ENCODE results near the gene GATAD2A.
"Not testable (repeated sequence)": the region's sequence is repeated elsewhere in the genome, so short reads cannot be mapped to it uniquely, and the experiment has no call there.

Gene GATAD2A

DNA sequence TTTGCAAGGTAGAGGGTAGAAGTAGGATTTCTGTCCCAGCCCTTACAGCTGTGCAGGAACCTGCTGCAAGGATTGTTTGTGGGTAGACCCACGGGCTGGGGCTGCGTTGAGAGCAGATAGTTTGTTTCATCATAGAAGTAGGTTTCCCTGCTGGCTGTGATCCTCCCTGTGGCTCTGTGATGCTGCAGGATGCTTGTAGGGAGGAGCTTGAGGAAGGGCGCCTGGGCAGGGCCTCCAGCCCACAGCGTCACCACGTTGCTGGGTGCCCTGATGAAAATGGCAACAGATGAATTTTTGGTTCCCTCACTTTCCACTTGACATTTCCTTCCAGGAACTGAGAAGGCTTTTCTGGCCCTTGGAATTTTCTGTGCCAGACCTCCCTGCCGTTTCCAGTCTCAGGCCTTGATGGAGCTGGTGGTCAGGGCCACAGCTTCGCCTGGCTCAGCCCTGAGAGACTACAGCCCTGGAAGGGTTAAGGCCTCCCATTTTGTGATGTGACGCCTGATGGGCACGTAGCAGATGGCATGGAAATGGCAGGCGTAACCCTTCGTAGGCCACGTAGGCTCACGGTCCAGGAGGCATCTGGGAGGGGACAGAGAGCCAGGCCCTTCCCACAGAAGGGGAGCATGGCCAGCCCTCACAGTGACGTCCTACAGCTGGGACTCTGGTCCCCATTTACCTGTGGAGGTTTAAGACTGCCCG, 42.2 kb downstream of the GATAD2A start:
- no peak for DNase-seq

DNA sequence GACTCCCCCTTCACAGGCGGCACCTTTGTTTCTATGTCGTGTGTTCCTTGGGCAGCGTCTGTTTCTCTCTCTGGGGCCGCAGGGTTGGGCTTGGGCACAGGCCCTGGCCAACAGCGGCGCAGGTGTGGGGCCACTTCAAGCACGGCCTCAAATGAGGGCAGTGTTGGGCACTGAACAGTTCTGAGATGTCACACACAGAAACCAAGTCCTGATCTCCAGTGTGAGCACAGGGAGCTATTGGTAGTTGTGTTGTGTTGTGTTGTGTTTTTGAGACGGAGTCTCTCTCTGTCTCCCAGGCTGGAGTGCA, 42.7 kb downstream of the GATAD2A start:
- no peak for DNase-seq

DNA sequence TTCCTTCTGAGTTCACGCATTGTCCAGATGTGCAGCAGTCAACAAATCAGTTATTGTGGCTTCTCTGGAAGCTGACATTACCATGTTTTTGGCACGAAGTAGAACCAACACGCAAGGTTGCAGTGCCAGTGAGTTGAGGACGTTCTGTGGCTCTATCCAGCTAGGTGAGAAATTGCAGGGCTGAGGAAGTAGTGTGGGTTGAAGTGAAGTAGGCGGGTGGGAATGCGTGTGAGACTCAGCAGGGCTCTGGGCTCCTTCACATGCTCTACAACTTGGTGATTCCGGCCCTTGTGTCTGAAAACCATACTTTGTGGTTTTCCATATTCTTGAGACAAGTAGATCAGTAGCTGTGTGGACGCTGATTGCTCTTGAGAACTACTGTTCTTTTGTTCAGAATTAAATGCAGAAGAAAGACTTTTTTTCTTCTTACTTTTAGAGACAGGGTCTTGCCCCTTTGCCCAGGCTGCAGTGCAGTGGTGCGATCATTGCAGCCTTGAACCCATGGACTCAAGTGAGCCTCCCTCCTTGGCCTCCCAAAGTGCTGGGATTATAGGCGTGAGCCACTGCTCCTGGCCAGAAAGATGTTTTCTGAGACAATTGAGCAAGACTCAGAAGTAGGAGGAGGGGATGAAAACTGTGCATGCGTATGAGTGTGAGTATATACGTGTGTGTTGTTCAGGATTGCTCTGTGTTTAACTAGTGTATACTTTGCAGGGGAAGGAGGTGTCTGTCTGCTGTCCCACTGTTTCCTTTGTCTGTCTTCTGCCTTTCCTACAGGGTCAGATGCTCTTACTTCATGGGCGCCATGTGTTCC, 46.2 kb downstream of the GATAD2A start:
- no peak for DNase-seq

DNA sequence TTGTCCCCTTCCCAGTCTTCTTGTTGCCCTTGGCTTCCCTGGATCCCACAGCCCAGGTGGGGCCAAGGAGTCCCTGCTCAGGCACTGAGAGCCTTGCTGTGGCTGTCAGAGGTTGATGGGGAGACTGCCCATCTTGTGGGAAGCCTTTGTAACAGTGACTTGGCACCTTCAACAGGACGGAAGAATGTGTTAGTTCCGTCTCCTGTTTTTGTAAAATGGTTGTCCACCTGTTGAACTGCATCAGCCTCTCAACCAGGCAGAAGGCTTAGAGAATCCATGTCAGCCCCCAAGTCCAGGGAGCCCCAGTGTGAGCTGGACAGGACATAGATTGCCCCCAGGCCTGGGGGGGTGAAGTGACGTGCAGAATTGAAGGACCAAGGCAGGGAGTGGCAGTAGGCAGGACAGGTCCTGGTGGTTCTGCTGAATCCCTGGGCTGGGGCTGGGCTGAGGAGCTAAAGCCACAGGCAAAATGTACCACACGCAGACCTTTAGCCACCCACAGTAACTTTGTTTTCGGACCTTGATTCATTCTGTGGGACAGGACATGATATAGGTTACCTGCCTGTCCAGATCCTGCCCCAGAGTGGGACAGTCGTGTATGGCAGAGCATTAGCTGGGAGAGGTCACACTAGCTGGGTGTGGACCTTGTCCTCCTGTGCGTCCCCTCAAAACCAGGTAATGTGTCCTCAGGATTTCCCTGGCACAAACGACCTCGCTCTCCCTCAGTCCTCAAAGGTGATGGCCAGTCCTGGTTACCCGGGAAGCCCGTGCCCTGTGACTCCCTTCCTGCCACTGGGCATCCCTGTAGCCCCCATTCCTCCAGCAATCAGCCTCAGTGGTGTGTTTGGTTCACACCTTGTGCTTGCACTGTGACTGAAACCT, 47.0 kb downstream of the GATAD2A start:
- no peak for DNase-seq

DNA sequence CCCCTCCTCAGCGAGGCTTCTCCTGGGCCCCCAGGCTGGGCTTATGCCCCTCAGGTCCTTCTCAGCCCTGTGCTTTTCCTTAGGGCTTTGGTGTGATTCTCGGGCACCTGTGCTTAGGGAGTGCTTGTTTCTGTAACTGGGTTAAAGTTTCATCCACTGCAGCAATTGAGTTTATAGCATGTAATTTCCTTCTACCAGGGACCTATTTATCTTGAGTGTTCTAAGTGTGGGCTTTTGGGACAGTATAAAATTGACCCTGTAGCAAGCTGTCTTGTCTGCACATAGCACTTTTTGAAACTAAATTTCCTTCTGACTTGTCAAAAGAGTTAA, 47.6 kb downstream of the GATAD2A start:
- DNase-seq: no peak

DNA sequence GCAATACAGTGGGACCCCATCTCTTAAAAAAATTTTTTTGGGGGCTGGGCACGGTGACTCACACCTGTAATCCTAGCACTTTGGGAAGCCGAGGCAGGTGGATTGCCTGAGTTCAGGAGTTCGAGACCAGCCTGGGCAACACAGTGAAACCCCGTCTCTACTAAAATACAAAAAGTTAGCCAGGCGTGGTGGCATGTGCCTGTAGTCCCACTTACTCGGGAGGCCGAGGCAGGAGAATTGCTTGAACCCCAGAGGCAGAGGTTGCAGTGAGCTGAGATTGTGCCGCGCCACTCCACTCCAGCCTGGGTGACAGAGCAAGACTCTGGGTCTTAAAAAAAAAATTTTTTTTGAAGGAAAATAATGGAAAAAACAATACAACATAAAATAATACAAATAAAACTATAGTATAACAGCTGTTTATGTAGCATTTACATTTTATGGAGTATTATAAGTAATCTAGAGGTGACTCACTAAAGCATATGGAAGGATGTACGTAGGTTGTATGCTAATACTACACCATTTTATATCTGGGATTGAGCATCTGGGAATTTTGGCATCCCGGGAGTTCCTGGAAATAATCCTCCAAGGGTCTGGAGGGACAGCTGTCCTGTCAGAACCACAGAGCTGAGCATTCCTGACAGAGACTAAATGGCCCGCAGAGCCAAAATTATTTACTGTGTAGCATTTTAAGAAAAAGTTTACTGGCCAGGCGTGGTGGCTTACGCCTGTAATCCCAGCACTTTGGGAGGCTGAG, 49.9 kb downstream of the GATAD2A start:
- DNase-seq: not testable (repeated sequence)

DNA sequence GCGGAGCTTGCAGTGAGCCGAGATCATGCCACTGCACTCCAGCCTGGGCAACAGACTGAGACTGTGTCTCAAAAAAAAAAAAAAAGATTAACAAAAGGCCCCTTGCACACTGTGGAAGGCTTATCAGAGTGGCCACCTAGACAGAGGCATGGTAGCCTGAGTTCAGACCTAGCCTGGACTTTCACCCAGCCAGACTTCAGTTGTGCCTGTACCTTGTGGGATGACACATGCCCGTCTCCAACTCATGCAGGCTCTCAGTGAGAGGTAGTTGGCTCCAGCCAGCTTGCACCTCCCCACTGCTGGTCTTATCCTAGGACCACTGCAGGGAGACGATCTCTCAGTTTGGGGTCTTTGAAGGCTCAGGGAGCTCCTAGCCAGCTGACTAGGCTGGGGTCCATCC, 52.2 kb downstream of the GATAD2A start:
- no peak for DNase-seq

DNA sequence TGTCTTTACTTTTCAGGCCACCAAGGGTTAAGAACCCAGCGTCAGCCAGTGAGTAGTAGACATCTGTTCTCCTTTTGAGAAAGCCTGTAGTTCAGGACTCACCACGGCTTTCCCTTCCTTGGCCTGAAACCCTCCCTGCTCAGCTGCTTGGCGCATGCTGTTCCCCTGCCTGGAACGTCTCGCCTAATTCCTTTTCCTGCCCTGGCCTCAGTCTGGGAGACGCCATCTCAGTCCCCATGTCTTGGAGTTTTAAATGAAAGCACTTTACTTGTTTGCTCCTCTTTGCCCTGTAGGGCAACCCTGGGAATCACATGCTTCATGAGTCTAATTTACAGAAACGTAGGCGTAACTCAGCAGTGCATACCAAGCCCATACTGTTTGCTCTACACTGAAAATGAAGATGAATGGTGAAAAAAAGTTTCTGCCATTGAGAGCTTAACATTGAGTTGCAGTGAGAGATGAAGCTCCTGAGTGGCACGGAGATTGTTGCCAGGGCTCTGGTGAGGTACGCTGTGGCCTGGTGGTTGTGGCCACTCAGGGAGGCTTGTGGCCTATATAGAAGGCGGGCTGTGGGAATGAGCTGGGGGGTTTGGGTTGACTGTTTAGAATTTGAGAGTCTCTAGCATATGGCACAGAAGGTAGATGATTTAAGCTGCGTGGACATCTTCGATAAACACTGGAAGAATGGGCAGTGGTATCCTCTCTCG, 52.8 kb downstream of the GATAD2A start:
- DNase-seq: no peak

DNA sequence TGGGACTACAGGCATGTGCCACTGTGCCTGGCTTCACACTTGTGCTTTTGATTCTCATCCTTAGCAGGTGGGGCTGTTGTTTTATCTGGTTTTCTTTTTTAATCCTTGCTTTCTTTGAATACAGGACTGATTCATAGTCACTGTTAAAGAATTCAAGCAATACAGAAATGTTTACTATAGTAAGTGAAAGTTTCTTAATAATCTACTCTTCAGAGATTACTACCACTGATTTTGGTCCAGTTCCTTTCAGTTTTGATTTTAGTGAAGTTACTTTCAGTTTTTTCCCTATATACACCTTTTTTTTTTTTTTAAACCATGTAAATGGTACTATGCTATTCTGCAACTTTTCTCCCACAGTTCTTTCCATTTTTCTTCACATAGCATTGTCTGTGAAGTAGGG, 53.6 kb downstream of the GATAD2A start:
- DNase-seq: no peak

DNA sequence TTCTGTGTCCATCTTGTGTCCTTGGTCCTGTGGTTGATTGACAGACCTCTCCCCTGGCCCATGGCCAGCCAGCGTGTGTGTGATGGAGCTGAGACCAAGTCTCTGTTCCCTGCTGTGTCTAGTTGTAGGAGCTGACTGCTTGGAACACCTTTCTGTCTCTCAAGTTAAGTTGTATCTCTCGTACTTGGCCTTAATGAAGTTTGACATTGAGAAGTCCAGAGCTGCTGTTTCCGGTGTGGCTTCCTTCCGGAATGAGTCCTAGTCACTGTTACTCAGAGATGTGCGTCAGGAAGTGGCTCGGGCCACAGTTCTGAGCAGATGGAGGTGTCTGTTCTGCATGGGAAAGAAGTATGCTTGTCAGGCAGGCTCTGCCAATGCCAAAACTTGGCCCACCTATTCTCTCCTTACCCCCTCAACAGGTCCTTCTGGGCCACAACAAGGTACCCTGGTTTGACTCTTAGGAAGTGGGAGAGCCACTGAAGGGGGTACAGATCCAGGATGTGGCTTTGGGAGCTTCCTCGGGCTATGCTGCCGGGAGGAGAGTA, 54.3 kb downstream of the GATAD2A start:
- DNase-seq: no peak

DNA sequence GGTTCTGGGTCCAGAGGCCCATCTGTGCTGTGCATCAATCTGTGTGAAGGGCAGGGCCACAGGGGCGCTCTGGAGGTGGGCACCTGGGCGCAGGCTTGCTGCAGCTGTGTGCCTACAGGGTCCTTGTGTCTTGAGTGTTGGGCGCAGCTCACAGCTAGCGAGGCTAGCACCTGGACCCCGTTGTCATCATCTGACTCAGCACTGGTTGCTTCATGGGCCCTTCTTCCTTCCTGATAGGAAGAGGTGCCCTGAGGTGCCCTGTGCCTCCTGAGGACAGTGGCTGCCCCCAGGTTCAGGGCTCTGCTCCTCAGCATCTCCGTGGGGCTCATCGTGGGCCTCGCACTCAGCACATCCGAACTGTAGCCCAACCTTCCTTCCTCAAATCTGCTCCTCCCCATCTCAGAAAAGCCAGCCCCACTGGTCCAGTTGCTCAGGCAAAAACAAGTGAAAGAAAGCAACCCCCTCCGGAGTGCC, 54.8 kb downstream of the GATAD2A start:
- no peak for DNase-seq

DNA sequence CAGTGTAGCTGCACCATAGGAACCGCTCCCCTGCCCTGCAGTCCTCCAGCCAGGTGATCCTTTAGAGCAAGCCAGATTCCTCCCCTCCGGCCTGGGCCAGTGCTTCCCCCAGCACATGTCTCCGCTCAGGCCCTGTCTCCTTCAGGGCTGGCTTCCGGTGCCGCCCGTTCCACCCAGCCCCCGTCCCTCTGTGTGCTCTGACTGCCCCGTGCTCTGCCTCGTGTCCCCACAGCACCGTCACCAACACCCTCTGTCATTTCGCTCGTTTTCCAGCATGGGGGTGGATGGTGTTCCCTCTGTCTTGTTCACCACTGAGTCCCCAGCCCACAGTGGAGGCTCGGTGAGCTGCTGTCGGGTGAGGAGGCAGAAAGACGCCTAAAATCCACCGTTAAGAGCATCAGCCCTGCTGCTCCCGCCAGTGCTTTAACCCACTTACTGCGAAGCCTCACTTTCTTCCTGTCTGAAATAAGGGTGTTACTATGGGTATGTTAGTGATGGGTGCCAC, 55.3 kb downstream of the GATAD2A start:
- DNase-seq: no peak

DNA sequence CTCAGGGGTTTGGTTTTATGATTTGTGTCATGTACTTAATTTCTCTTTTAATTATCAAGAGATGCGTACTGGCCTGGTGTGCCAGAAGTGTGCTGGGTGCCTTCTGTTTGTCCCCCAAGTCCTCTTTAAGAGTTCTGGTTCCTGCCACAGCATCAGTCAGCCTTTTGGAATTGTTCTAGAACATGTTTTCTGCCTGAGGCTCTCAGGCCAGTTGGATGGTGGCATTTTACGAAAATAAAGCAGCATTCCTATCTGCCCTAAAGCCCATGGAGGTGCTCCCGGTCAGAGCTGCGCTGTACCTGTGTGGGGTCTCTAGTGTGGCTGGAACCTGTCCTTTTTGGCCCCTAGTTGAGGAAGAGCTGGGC, 55.8 kb downstream of the GATAD2A start:
- no peak for DNase-seq

DNA sequence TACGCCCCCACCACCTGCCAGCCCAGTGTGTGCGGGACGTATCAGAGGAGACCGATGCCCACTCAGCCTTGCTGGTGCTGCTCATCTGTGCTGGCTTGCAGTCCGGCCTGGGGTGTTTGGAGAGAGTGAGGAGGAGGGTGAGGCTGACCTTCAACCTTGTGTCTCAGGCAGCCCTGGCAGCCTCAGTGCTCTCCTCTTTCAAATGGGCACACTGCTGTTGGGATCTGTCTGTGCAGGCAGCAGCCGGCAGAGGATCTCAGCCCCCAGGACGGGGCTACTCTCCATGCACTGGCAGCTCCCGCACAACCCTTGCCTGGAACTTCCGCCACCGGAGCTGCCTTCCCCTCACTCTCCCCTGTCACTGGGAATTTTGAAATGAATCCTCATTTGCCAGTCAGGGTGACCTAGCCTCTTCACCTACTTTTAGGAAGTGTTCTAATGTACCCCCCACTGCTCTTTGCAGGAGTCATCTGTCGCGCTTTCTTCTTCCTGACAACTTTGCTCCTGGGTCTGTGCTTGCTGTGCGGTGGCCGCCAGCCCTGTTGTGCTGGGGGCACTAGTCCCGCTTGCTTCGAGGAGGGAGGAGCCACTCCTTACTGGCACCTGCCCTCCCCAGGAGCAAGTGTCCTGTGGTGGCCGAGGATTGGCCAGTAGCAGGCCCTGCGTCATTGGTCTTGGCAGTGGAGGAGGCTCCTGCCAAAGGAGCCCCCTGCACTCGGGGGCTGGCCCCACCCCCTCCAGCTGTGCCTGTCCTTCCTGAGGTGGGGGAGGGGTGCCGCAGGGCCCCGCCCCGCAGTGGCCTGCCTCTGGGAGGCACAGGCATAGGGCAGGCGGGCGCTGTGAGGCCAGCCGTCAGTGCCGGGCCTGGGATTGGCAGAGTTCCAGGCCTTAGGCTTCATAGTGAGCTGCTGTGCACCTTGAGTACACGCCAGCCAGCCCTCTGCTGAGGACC, 56.5 kb downstream of the GATAD2A start:
- DNase-seq: peak; percentile 83

DNA sequence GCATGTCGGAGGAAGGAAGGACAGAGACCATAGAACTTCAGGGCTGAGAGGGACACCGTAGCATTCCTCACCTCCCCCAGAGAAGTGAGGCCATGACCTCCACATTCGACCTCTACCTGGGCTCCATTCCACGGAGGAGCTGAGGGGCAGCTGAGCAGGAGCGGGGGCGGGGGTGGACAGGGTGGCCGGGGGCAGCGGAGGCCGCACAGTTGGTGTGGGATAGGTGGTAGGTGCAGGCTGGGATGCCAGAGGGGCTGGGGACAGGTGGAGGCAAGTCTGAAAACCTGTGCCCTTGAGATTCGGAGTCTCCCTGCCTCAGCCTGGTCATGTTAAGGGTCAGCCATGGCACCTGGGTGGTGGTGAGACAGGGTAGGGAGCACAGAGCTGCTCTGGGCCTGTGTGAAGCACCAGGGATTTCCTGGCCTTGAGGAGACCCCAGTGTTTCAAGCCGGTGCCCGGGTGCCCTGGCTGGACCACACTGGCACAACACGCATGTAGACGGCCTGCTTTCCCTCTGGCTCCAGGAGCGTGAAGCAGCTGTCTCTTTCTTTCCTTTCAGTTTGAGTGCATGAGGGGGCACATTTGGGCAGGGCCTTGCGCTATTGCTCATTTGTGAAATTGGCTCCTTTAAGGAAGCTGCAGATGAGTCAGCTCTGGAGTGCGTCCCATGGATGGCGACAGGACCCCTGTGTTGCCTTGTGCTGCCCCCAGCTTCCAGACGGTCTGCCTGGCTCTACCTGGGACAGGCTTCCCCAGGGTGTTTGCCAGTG, 58.1 kb downstream of the GATAD2A start:
- DNase-seq: no peak

DNA sequence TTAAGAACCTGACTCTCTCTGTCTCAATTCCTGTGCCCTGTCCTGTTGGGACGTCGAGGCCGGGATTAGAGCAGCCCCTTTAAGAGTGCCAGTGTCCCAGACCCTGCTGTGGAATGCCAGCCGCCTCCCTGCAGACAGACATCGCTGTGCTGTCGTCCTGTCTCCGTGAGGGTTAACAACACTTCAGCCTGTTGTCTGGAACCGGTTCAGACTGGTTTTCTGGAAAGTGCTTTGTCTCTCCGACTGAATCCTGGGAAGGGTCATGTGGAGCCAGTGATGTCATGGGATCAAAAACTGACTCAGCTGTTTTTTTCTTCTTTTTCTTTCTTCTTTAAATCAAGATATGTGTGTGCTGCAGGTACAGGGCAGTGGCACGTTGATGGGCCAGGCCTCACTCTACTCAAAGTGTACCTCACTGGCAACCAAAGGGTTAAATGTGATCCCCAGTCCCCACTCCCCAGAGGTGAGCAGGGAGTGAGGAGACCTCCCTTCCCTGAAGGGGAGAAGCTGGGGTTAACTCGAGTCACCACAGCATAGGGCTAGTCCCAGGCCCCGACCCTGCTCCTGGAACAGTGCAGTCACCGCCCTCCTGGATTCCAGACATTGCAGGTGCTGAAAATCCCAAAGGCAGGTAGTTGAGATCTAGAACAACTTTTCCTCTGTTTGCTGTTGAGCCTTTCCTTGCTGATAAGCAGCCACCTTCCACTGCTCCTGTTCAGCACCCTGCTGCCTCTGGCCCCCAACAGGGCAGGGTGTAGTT, 59.0 kb downstream of the GATAD2A start:
- no peak for DNase-seq

DNA sequence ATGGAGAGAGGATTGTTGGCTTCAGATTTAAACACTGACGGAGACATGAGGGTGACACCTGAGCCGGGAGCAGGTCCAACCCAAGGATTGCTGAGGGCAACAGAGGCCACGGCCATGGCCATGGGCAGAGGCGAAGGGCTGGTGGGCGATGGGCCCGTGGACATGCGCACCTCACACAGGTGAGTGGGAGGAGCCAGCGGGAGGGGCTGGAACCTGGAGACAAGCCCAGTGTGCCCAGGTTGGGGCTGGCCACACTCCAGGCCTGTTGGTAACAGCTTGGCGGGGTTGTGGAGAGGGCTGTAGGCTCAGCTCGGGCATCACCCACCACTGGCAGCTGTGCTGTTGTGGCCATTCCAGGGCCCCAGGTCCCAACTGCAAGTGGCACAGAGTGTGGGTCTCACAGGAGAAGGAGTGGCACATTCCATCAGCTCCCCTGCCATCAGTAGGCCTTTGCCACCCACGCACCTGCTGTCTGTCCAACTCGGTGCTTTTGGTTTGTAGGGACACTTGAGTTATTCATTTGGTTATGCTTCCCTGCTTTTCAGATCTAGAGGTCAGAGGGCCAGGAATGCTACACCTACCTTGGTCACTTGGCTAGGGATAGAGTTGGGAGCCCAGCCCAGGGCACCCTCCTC, 60.1 kb downstream of the GATAD2A start:
- no peak for DNase-seq

DNA sequence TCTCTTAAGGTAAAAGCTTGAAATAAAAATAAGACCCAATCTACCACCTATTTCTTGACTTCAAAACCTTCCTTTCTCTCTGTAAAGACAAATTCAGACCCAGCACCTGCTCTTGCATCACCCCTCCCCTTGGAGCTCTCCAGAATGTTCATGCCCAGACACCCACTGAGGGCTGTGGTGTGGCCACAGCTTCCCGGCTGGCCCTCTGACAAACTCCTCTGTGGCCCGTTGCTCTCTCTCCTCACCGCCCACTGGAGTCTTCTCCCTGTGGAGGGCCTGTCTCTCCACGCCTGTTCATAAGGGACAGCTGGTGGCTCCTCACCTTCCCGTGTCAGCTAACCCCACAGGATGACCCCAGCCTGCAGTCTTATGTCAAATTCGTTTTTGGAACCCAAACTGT, 60.7 kb downstream of the GATAD2A start:
- DNase-seq: no peak

All from NCI-H1105 treated with DMSO at 0.1 percent for 48 hours (cell line).